Caco-2 (cell line): Measurements from ENCODE around the gene EIF2A. TPM values are rescaled to one million over a fixed set of nuclear protein-coding genes. Genes with fewer than 3 reads are reported as not detected.

Source experiments
- BruUV-seq: library from RNA; stranded (reverse); fragments of 400-500 nt; replicated peaks from 2 replicates; lab custom pipeline; 2021; lab: Mats Ljungman, UMichigan
- CTCF ChIA-PET: fragments of 300-600 bp; sonication (Branson Sonifier 250); formaldehyde crosslinking; loops from one replicate; lab custom pipeline; 2022; ENCODE audit warnings: antibody characterized with exemption; lab: Charles Lee
- POLR2A ChIA-PET: fragments of 300-600 bp; sonication (Branson Sonifier 250); formaldehyde crosslinking; loops from one replicate; lab custom pipeline; 2022; ENCODE audit warnings: antibody characterized with exemption; lab: Charles Lee
- DNase-seq, 2 experiments: peaks; one replicate each; pipeline versions ENCODE4 v3.0.0 to v3.0.0-alpha.2; 2020 to 2022
- H3K27me3 ChIP-seq: replicated peaks from 2 replicates; pipeline ENCODE4 v1.6.0; 2011; ENCODE audit warnings: low read length; ENCODE audit not compliant: control insufficient read depth, insufficient read depth
- H3K36me3 ChIP-seq: 2 replicates; pipeline ENCODE4 v1.5.1; 2011; ENCODE audit warnings: low read length; ENCODE audit not compliant: control insufficient read depth, insufficient read depth
- H3K4me1 ChIP-seq: fragments of 250-450 bp; sonication (Bioruptor Pico); 2 replicates; pipeline ENCODE4 v1.5.1; 2020; ENCODE audit warnings: mild to moderate bottlenecking
- H3K4me3 ChIP-seq: 2 replicates; pipeline ENCODE4 v1.5.1; 2011; ENCODE audit warnings: low read depth, mild to moderate bottlenecking, control low read depth, low read length
- H3K9me3 ChIP-seq: fragments of 250-450 bp; sonication (Bioruptor Pico); 2 replicates; pipeline ENCODE4 v1.5.1; 2020; ENCODE audit warnings: mild to moderate bottlenecking, moderate library complexity
- H3K27ac Mint-ChIP-seq: one replicate; pipeline ENCODE4 v1.8.0; 2022; ENCODE audit warnings: mixed read lengths; ENCODE audit not compliant: unreplicated experiment
- H3K27me3 Mint-ChIP-seq: one replicate; pipeline ENCODE4 v1.8.0; 2022; ENCODE audit warnings: mixed read lengths; ENCODE audit not compliant: insufficient read depth, unreplicated experiment
- H3K36me3 Mint-ChIP-seq: one replicate; pipeline ENCODE4 v1.8.0; 2022; ENCODE audit warnings: mild to moderate bottlenecking, mixed read lengths; ENCODE audit not compliant: insufficient read depth, unreplicated experiment
- H3K4me1 Mint-ChIP-seq: one replicate; pipeline ENCODE4 v1.8.0; 2022; ENCODE audit warnings: low read depth, mixed read lengths; ENCODE audit not compliant: unreplicated experiment
- H3K4me3 Mint-ChIP-seq: one replicate; pipeline ENCODE4 v1.8.0; 2022; ENCODE audit warnings: mild to moderate bottlenecking, moderate library complexity, mixed read lengths; ENCODE audit not compliant: unreplicated experiment
- H3K9me3 Mint-ChIP-seq: one replicate; pipeline ENCODE4 v1.8.0; 2022; ENCODE audit warnings: mixed read lengths; ENCODE audit not compliant: unreplicated experiment
- intact Hi-C: fragments of 100-400 bp; cut with micrococcal nuclease; formaldehyde crosslinking; loops from one replicate; pipeline ENCODE4 v1.10.0; 2022; ENCODE audit not compliant: unreplicated experiment
- total RNA-seq: library from RNA; stranded (reverse); gene quantifications from 2 replicates; pipeline ENCODE4 v1.2.3, GENCODE V29; 2022
- TF ChIP-seq, protein P1 (sequence below), 2 experiments: fragments of 200-600 bp in 1 of 2; IDR thresholded peaks; 1 replicate in 1 of 2; 2 replicates in 1 of 2; pipeline versions ENCODE4 v1.5.1 to v1.8.0; 2011 to 2022; ENCODE audit warnings: antibody characterized with exemption in 1 of 2, control low read depth in 1 of 2, inconsistent platforms in 1 of 2, low read depth in 1 of 2, low read length in 1 of 2, mild to moderate bottlenecking in 1 of 2, moderate library complexity in 1 of 2; ENCODE audit not compliant: insufficient read depth in 1 of 2, severe bottlenecking in 1 of 2, unreplicated experiment in 1 of 2

Gene EIF2A
- total RNA-seq, 1 experiment from 2014 or later = 97.1 TPM

DNA sequence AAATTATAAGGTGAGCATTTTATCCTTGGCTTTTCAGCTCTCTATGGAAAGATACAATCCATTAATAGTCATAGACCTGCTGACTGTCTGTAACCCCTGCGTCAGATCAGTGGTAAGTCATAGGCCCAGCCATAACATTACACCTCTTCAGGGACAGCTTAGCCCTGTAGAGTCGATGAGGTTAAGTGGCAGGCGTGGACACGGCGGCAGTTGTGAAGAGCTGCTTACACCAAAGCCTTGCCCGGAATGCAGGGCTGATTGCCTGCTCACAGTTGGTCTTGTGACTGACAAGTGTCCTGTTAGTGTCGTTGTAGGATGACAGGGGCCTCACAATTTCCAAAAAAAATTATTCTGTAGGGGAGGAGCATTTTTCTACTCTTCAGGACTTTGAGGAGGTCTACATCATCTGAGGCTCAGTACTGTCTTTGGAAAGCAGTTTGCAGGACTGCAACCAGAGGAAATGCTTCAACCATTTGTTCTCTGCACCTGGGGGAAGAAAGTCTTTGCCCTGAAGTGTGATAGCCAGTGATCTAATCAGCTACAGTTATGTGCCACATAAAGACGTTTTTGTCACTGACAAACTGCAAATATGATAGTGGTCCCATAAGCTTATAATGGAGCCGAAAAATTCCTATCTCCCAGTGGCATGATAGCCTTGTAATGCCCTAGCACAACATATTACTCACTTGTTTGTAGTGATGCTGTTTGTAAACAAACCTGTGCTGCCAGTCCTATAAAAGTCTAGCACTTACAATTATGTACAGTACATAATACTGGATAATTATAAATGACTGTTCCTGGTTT lies 41.6 kb downstream of the EIF2A start:
- no peaks in the 10 kb centered on the region for H3K27me3 ChIP-seq
- no peaks in the 10 kb centered on the region for H3K9me3 ChIP-seq
- peaks cover 5% of the 10 kb centered on the region for H3K4me1 Mint-ChIP-seq
- H3K36me3 ChIP-seq = peaks cover 2% of the 10 kb centered on the region; the same call in 1 of the 2 replicates
- H3K27me3 Mint-ChIP-seq = no peaks in the 10 kb centered on the region
- peaks cover 5% of the 10 kb centered on the region; the same call in 1 of the 2 replicates for H3K4me1 ChIP-seq
- ChIA-PET POLR2A (no interaction called here), CTCF (no interaction called here)
- no peak overlapping the region for H3K4me3 Mint-ChIP-seq
- peaks cover 23% of the 10 kb centered on the region for H3K36me3 Mint-ChIP-seq
- no peak overlapping the region for H3K27ac Mint-ChIP-seq
- no peak overlapping the region for H3K4me3 ChIP-seq
- no peak for DNase-seq
- intact Hi-C loops = no loop called here
- TF ChIP-seq, protein P1, sequence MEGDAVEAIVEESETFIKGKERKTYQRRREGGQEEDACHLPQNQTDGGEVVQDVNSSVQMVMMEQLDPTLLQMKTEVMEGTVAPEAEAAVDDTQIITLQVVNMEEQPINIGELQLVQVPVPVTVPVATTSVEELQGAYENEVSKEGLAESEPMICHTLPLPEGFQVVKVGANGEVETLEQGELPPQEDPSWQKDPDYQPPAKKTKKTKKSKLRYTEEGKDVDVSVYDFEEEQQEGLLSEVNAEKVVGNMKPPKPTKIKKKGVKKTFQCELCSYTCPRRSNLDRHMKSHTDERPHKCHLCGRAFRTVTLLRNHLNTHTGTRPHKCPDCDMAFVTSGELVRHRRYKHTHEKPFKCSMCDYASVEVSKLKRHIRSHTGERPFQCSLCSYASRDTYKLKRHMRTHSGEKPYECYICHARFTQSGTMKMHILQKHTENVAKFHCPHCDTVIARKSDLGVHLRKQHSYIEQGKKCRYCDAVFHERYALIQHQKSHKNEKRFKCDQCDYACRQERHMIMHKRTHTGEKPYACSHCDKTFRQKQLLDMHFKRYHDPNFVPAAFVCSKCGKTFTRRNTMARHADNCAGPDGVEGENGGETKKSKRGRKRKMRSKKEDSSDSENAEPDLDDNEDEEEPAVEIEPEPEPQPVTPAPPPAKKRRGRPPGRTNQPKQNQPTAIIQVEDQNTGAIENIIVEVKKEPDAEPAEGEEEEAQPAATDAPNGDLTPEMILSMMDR (IDR thresholded peaks at IDR 0.05; ENCODE audit: insufficient read depth in 1 of 2, low read depth in 1 of 2, low read length in 1 of 2, severe bottlenecking in 1 of 2, unreplicated experiment in 1 of 2) = no peak
- no peaks in the 10 kb centered on the region for H3K9me3 Mint-ChIP-seq
- BruUV-seq = no TSS peak

DNA sequence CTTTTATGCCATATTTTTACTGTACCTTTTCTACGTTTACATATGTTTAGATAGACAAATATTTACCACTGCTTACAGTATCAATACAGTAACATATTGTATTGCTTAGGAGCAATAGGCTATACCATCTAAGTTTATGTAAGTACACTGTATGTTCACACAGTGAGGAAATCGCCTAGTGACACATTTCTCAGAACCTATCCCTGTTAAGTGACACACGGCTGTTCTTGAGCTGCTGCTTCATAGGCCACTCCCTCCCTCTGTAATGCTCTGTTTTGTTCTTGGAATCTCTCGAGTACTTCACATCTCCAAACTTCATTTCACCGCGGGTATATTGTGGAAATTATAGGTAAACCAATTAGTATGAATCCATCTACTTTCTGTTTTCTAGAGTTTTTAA lies 43.2 kb downstream of the EIF2A start:
- Histone ChIP-seq H3K9me3 (no peaks in the 10 kb centered on the region), H3K36me3 (peaks cover 2% of the 10 kb centered on the region; the same call in 1 of the 2 replicates), H3K4me1 (peaks cover 5% of the 10 kb centered on the region; the same call in 1 of the 2 replicates), H3K4me3 (no peak overlapping the region), H3K27me3 (no peaks in the 10 kb centered on the region)
- DNase-seq = no peak
- H3K36me3 Mint-ChIP-seq = peaks cover 23% of the 10 kb centered on the region
- H3K9me3 Mint-ChIP-seq = no peaks in the 10 kb centered on the region
- H3K27ac Mint-ChIP-seq = no peak overlapping the region
- ChIA-PET POLR2A (no interaction called here), CTCF (no interaction called here)
- H3K27me3 Mint-ChIP-seq = no peaks in the 10 kb centered on the region
- BruUV-seq = no TSS peak
- H3K4me1 Mint-ChIP-seq = peaks cover 5% of the 10 kb centered on the region
- TF ChIP-seq, protein P1 (IDR thresholded peaks at IDR 0.05; ENCODE audit: insufficient read depth in 1 of 2, low read depth in 1 of 2, low read length in 1 of 2, severe bottlenecking in 1 of 2, unreplicated experiment in 1 of 2) = no peak
- intact Hi-C loops = no loop called here
- no peak overlapping the region for H3K4me3 Mint-ChIP-seq

DNA sequence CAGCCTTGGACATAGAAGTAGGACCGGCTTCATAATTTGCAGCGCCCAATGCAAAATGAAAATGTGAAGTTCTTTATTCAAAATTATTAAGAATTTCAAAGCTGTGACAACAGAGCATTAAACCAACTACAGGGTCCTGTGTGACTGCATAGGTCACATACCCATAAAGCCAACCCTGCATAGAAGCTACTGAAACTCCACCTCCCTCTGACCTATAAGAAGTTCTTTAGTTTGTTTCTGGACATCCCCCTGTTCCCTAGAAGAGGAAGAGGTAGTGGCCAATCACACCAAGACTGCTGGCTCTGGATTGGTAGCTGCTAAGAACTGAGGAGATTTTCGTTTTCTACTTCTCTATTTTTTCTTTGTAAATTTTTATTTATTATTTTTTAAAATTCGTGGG lies 47.6 kb downstream of the EIF2A start:
- no peak overlapping the region for H3K4me3 Mint-ChIP-seq
- no peaks in the 10 kb centered on the region for H3K27me3 Mint-ChIP-seq
- no peak overlapping the region for H3K27ac Mint-ChIP-seq
- Histone ChIP-seq H3K36me3 (no peaks in the 10 kb centered on the region), H3K4me1 (peaks cover 17% of the 10 kb centered on the region), H3K4me3 (no peak overlapping the region), H3K9me3 (no peaks in the 10 kb centered on the region), H3K27me3 (no peaks in the 10 kb centered on the region)
- intact Hi-C loops = no loop called here
- H3K9me3 Mint-ChIP-seq = no peaks in the 10 kb centered on the region
- H3K4me1 Mint-ChIP-seq = peaks cover 2% of the 10 kb centered on the region
- no peak for DNase-seq
- BruUV-seq = no TSS peak
- TF ChIP-seq, protein P1 (IDR thresholded peaks at IDR 0.05; ENCODE audit: insufficient read depth in 1 of 2, low read depth in 1 of 2, low read length in 1 of 2, severe bottlenecking in 1 of 2, unreplicated experiment in 1 of 2) = no peak
- ChIA-PET CTCF (no interaction called here), POLR2A (interaction anchor here (1.2 kb wide), 1 partner anchor 9 kb away, joined by 3 read pairs; the partner anchor contains the start of gene SELENOT)
- H3K36me3 Mint-ChIP-seq = peaks cover 16% of the 10 kb centered on the region
